Stimulated activated effector memory CD8-positive, alpha-beta T cell treated with anti-CD3 and anti-CD28 coated beads, Interleukin-12 subunit alpha, Interleukin-12 subunit beta, amount 100 ng/mL, for 72 hours (primary cell): ENCODE data around the gene IFITM2.
A peak's percentile ranks its signal among the peaks of the same experiment; 100 is the strongest.

Experiments
- ATAC-seq: fragments of 150-1000 bp; cut with Tn5 transposase; 2 replicates; pipeline ENCODE4 v1.10.0; 2021
- DNase-seq, 2 donors: peaks; one replicate each; pipeline ENCODE4 v3.0.0; 2021 to 2022; ENCODE audit warnings: low spot score in 2 of 2
- H3K27ac Mint-ChIP-seq: one replicate; pipeline ENCODE4 v1.8.0; 2022; ENCODE audit warnings: mild to moderate bottlenecking, mixed read lengths
- H3K36me3 Mint-ChIP-seq: one replicate; pipeline ENCODE4 v1.8.0; 2022; ENCODE audit warnings: mild to moderate bottlenecking, mixed read lengths
- H3K4me1 Mint-ChIP-seq: one replicate; pipeline ENCODE4 v1.8.0; 2022; ENCODE audit warnings: mixed read lengths
- H3K4me3 Mint-ChIP-seq: one replicate; pipeline ENCODE4 v1.8.0; 2022; ENCODE audit warnings: mild to moderate bottlenecking, mixed read lengths
- H3K9me3 Mint-ChIP-seq: one replicate; pipeline ENCODE4 v1.8.0; 2022; ENCODE audit warnings: mixed read lengths

IFITM2 gene

GRCh38 chr11:287821-288477 lies 19.7 kb upstream of the IFITM2 start:
- Mint-ChIP-seq H3K27ac (peak overlapping the region; percentile 93), H3K36me3 (peaks cover 28% of the 10 kb centered on the region), H3K4me3 (peak overlapping the region; percentile 96), H3K4me1 (peaks cover 56% of the 10 kb centered on the region), H3K9me3 (no peaks in the 10 kb centered on the region)
- DNase-seq (no peak), ATAC-seq (peak; percentile 42)

- ATAC-seq: peak; percentile 59
- H3K36me3 Mint-ChIP-seq: peaks cover 29% of the 10 kb centered on the region
- H3K9me3 Mint-ChIP-seq: no peaks in the 10 kb centered on the region
- DNase-seq: no peak
- H3K4me1 Mint-ChIP-seq: peaks cover 54% of the 10 kb centered on the region
- H3K27ac Mint-ChIP-seq: peak within 1 kb of the TSS; percentile 93
- H3K4me3 Mint-ChIP-seq: peak within 1 kb of the TSS; percentile 96
Measured at GRCh38 chr11:288478-289397, 18.9 kb upstream of the IFITM2 start, which contains the start of gene PGGHG. TSS of gene PGGHG (plus strand) at chr11:289126. CDS start at chr11:289817, 691 bp downstream.

GRCh38 chr11:289398-289711 lies 18.3 kb upstream of the IFITM2 start:
- no peaks in the 10 kb centered on the region for H3K9me3 Mint-ChIP-seq

GRCh38 chr11:289712-290620 lies 17.6 kb upstream of the IFITM2 start:
- H3K36me3 Mint-ChIP-seq: peaks cover 33% of the 10 kb centered on the region
- peak overlapping the region; percentile 81 for H3K27ac Mint-ChIP-seq
- ATAC-seq: no peak

More at GRCh38 chr11:289398-289711, 18.3 kb upstream of the IFITM2 start:
- H3K27ac Mint-ChIP-seq: peak overlapping the region; percentile 81
- H3K36me3 Mint-ChIP-seq: peaks cover 33% of the 10 kb centered on the region
- peaks cover 54% of the 10 kb centered on the region for H3K4me1 Mint-ChIP-seq
- no peak for DNase-seq
- ATAC-seq: no peak
- peak overlapping the region; percentile 64 for H3K4me3 Mint-ChIP-seq

GRCh38 chr11:290621-291231 lies 16.9 kb upstream of the IFITM2 start:
- no peaks in the 10 kb centered on the region for H3K9me3 Mint-ChIP-seq
- H3K27ac Mint-ChIP-seq: peak overlapping the region; percentile 81
- peaks cover 33% of the 10 kb centered on the region for H3K36me3 Mint-ChIP-seq
- ATAC-seq (no peak), DNase-seq (no peak)
- H3K4me1 Mint-ChIP-seq: peaks cover 46% of the 10 kb centered on the region
- peak overlapping the region; percentile 64 for H3K4me3 Mint-ChIP-seq

More at GRCh38 chr11:289712-290620, 17.6 kb upstream of the IFITM2 start:
- no peak for DNase-seq
- no peaks in the 10 kb centered on the region for H3K9me3 Mint-ChIP-seq
- peaks cover 53% of the 10 kb centered on the region for H3K4me1 Mint-ChIP-seq
- H3K4me3 Mint-ChIP-seq: peak overlapping the region; percentile 64

- ATAC-seq: no peak
- Mint-ChIP-seq H3K4me3 (peak overlapping the region; percentile 64), H3K9me3 (no peaks in the 10 kb centered on the region), H3K4me1 (peaks cover 38% of the 10 kb centered on the region), H3K36me3 (peaks cover 33% of the 10 kb centered on the region), H3K27ac (peak overlapping the region; percentile 81)
- no peak for DNase-seq
Measured at GRCh38 chr11:291281-292210, 16.1 kb upstream of the IFITM2 start.

- Mint-ChIP-seq H3K36me3 (peaks cover 28% of the 10 kb centered on the region), H3K4me3 (no peak overlapping the region), H3K4me1 (peaks cover 38% of the 10 kb centered on the region), H3K27ac (no peak overlapping the region), H3K9me3 (no peaks in the 10 kb centered on the region)
- ATAC-seq (no peak), DNase-seq (no peak)
Measured at GRCh38 chr11:292211-293121, 15.2 kb upstream of the IFITM2 start.

- Mint-ChIP-seq H3K9me3 (no peaks in the 10 kb centered on the region), H3K36me3 (peaks cover 22% of the 10 kb centered on the region), H3K27ac (no peak overlapping the region), H3K4me1 (peaks cover 36% of the 10 kb centered on the region), H3K4me3 (no peak overlapping the region)
- DNase-seq (no peak), ATAC-seq (no peak)
Measured at GRCh38 chr11:293271-293851, 14.3 kb upstream of the IFITM2 start.

GRCh38 chr11:293852-294661 lies 13.6 kb upstream of the IFITM2 start:
- H3K9me3 Mint-ChIP-seq: no peaks in the 10 kb centered on the region
- no peak overlapping the region for H3K4me3 Mint-ChIP-seq
- no peak overlapping the region for H3K27ac Mint-ChIP-seq
- DNase-seq (no peak), ATAC-seq (no peak)
- H3K36me3 Mint-ChIP-seq: peaks cover 21% of the 10 kb centered on the region
- peaks cover 36% of the 10 kb centered on the region for H3K4me1 Mint-ChIP-seq

GRCh38 chr11:294780-295179 lies 12.8 kb upstream of the IFITM2 start:
- ATAC-seq (no peak), DNase-seq (no peak)
- H3K4me1 Mint-ChIP-seq: peaks cover 33% of the 10 kb centered on the region
- H3K4me3 Mint-ChIP-seq: no peak overlapping the region
- H3K27ac Mint-ChIP-seq: no peak overlapping the region
- H3K9me3 Mint-ChIP-seq: no peaks in the 10 kb centered on the region
- peaks cover 21% of the 10 kb centered on the region for H3K36me3 Mint-ChIP-seq

GRCh38 chr11:295351-296170 lies 12.1 kb upstream of the IFITM2 start:
- Mint-ChIP-seq H3K4me1 (peaks cover 30% of the 10 kb centered on the region), H3K36me3 (peaks cover 21% of the 10 kb centered on the region), H3K27ac (no peak overlapping the region), H3K4me3 (no peak overlapping the region), H3K9me3 (no peaks in the 10 kb centered on the region)
- no peak for ATAC-seq
- DNase-seq: no peak
